Measurements from ENCODE around the gene ZSWIM7.

The ZSWIM7 gene

GRCh38 chr17:15954222-15954621, 45.3 kb downstream of the ZSWIM7 start:
- no peak for DNase-seq
- Mint-ChIP-seq H3K27me3 (ENCODE audit: low read depth, poor library complexity) (peaks cover 14% of the 10 kb centered on the region), H3K4me3 (no peak overlapping the region), H3K9me3 (no peaks in the 10 kb centered on the region), H3K27ac (no peak overlapping the region), H3K4me1 (peaks cover 11% of the 10 kb centered on the region), H3K36me3 (ENCODE audit: low read depth) (no peaks in the 10 kb centered on the region)
- TF ChIP-seq CTCF (IDR thresholded peaks at IDR 0.05), result no peak

GRCh38 chr17:15952916-15953790, 46.4 kb downstream of the ZSWIM7 start:
- H3K4me1 Mint-ChIP-seq, result peaks cover 6% of the 10 kb centered on the region
- no peak overlapping the region for H3K27ac Mint-ChIP-seq
- H3K9me3 Mint-ChIP-seq, result no peaks in the 10 kb centered on the region
- H3K27me3 Mint-ChIP-seq (ENCODE audit: low read depth, poor library complexity), result peaks cover 22% of the 10 kb centered on the region
- no peak for DNase-seq
- H3K36me3 Mint-ChIP-seq (ENCODE audit: low read depth), result no peaks in the 10 kb centered on the region
- H3K4me3 Mint-ChIP-seq, result no peak overlapping the region
- TF ChIP-seq CTCF (IDR thresholded peaks at IDR 0.05), result no peak

GRCh38 chr17:15952048-15952532, 47.4 kb downstream of the ZSWIM7 start:
- H3K36me3 Mint-ChIP-seq (ENCODE audit: low read depth), result no peaks in the 10 kb centered on the region
- H3K4me1 Mint-ChIP-seq, result peaks cover 10% of the 10 kb centered on the region
- no peak overlapping the region for H3K4me3 Mint-ChIP-seq
- no peak for TF ChIP-seq CTCF (IDR thresholded peaks at IDR 0.05)
- peaks cover 22% of the 10 kb centered on the region for H3K27me3 Mint-ChIP-seq (ENCODE audit: low read depth, poor library complexity)
- no peak overlapping the region for H3K27ac Mint-ChIP-seq
- no peaks in the 10 kb centered on the region for H3K9me3 Mint-ChIP-seq
- no peak for DNase-seq

- Mint-ChIP-seq H3K36me3 (ENCODE audit: low read depth) (no peaks in the 10 kb centered on the region), H3K4me3 (no peak overlapping the region), H3K4me1 (peaks cover 13% of the 10 kb centered on the region), H3K27me3 (ENCODE audit: low read depth, poor library complexity) (peaks cover 23% of the 10 kb centered on the region), H3K9me3 (no peaks in the 10 kb centered on the region), H3K27ac (no peak overlapping the region)
- no peak for TF ChIP-seq CTCF (IDR thresholded peaks at IDR 0.05)
- no peak for DNase-seq
Observed at GRCh38 chr17:15951368-15952047, 48.0 kb downstream of the ZSWIM7 start.

GRCh38 chr17:15947976-15948752, 51.3 kb downstream of the ZSWIM7 start:
- no peaks in the 10 kb centered on the region for H3K9me3 Mint-ChIP-seq
- no peak for DNase-seq
- TF ChIP-seq CTCF (IDR thresholded peaks at IDR 0.05), result no peak
- no peak overlapping the region for H3K27ac Mint-ChIP-seq
- H3K4me1 Mint-ChIP-seq, result peaks cover 19% of the 10 kb centered on the region
- H3K4me3 Mint-ChIP-seq, result no peak overlapping the region
- H3K36me3 Mint-ChIP-seq (ENCODE audit: low read depth), result no peaks in the 10 kb centered on the region
- peaks cover 42% of the 10 kb centered on the region for H3K27me3 Mint-ChIP-seq (ENCODE audit: low read depth, poor library complexity)
